GM21619 (cell line): ENCODE data around the gene WHRN.

ENCODE experiments used
- ATAC-seq: cut with Tn5 transposase; IDR thresholded peaks from one replicate; pipeline ENCODE4 v1.9.1; 2021; ENCODE audit not compliant: unreplicated experiment

Gene WHRN

GRCh38 chr9:114425126-114425525 is 80.1 kb downstream of the WHRN start:
- no peak for ATAC-seq

DNA sequence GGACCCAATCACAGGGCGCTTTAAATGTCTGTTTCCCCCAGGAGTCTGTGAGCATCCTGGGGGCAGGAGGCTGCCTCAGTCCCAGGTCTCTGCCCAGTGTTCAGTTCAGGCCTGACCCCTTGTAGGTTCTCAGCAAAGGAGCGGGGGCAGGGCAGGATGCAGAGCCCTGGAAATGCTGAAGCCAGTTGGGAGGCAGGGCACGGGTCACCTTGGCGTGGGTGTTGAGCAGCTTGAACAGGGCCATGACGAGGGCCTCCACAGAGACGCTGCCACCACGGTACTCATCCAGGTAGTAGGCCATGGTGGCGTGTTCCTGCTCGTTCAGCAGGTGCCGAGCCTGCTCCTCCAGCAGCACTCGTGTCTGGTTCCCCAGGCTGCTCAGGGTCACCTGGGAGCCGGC is 81.1 kb downstream of the WHRN start:
- no peak for ATAC-seq

DNA sequence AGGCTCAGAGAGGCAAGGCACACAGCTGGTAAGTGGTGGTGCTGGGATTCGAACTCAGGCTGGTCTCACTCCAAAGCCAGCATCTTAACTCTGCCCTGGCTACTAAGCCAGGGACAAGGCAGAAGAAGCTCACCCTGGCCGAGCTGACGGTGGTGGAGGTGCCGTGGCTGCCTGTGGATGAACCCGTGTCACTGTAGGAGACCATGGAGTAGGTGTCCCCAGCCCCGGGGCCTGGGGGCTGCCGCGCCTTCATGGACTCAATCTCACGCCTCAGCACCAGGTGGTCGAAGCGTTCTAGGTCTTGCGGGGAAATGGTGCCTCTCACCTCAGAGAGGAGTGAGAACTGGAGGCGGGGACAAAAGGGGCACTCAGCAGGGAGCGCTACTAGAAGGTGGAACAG is 82.1 kb downstream of the WHRN start:
- no peak for ATAC-seq

GRCh38 chr9:114421147-114421546 is 84.1 kb downstream of the WHRN start:
- ATAC-seq = no peak

DNA sequence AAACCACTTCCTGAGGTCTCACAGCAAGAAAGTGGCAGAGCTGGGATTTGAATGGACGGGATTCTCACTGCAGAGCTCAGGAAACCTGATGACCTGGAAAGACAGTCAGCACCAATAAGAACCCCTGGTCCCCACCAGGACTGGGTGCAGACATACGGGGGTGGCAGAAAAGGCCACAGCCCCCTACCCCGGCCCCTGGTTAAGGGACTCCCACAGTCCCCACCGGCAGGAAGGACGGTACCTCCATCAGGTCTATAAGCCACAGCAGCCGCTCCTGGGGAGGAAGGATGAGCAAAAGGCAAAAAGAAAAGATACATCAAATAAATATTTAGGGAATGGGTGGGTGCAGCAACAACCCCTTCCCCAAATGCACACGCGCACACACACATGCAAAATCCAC is 85.5 kb downstream of the WHRN start:
- no peak for ATAC-seq

DNA sequence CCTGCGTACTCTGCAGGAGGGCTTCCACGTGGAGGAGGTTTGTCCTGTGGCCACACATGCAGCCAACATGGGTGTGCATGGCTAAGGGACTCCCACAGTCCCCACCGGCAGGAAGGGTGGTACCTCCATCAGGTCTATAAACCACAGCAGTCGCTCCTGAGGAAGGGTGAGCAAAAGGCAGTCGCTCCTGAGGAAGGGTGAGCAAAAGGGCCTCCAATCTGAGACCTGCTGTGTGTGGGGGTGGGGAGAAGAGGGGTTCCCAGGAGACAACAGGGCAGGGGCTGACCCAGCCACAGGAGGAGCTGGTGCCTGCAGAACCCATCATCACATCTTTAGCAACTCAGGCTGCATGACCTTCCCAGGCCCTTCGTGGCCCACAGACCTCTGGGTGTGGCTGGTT is 87.2 kb downstream of the WHRN start:
- ATAC-seq = no peak

DNA sequence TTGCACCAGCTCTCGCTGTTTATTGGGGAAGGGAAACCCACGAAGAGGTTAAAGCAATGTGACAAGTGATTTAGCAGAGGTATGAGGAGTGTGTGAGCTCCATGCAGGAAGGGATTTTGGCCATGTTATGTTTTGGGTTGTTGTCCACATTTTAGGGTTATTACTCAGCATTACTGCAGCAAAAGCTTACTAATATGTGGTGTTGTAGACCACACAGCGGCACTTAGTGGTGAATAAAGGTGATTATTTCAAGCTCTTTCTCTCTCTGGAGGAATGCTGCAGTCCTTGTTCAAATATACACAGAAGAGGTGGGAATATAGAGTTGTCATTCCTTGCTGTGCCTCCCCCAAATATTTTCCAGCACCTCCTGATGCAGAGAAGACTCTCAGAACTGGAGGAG is 87.8 kb downstream of the WHRN start:
- no peak for ATAC-seq

GRCh38 chr9:114416906-114417305 is 88.4 kb downstream of the WHRN start:
- ATAC-seq = no peak

DNA sequence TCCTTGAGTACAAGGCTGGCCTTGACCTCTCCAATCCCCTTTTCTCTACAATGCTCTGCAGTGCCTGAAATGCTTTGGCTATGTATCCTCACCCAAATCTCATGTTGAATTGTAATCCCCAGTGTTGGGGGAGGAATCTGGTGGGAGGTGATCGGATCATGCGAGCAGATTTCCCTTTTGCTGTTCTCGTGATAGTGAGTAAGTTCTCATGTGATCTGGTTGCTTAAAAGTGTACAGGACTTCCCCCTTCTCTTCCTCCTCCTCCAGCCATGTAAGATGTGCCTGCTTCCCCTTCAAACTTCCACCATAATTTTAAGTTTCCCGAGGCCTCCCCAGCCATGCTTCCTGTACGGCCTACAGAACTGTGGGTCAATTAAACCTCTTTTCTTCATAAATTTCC is 89.0 kb downstream of the WHRN start:
- no peak for ATAC-seq

DNA sequence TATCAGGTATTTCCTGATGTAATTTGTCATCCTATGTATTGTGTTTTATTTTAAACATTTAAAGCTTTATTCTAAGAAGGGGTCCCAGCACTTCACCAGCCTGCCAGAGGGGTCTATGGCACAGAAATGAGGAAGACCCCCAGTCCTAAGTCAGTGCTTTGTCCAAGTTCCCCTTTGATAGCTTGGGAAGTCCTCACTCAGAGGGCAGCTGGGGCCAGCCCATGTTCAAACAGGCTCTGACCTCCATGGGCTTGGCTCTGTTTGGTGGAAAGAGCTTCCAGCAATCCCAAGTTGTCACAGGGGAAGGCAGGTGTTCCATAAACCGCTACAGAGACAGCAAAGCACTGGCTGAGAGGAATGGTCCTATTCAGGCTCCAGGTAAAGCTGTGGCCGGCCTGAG is 90.9 kb downstream of the WHRN start:
- ATAC-seq = no peak

GRCh38 chr9:114413861-114414301 is 91.4 kb downstream of the WHRN start:
- ATAC-seq = no peak

GRCh38 chr9:114412048-114412683 is 93.1 kb downstream of the WHRN start:
- no peak for ATAC-seq

DNA sequence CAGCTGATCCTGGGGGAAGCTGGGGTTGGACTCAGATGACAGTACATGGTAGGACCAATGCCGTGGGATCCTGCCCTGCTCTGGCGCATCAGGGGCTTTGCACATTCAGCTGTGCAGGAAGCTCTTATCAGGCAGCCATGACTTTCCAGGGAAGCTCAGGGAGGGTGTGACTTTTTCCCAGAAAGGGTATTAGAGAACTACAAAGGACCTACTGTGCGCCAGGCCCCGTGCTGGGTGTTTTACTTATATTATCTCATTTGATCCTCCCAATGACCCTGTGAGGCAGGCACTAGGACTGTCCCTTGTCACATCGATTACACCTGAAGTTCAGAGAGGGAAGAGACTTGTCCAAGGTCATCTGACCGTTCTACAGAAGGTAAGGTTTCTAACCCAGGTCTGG is 93.8 kb downstream of the WHRN start:
- ATAC-seq = no peak

DNA sequence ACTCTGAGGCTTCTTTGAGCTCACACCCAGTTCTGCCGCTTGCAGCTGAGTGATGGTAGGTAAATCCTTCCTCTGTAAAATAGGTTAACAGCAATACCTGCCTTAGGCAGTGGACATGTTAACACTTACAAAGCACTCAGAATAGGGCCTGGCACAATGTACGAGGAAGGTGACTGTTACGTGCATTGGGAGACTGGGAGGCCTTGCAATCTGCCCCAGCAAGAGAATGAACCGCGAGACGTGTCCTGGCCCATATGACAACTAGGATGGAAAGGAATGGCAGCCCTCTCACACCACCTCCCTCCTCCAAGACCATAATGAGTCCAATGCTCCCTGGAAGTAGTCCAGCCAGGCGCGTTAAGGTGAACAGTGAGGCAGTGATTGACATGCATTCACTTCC is 94.4 kb downstream of the WHRN start:
- no peak for ATAC-seq

DNA sequence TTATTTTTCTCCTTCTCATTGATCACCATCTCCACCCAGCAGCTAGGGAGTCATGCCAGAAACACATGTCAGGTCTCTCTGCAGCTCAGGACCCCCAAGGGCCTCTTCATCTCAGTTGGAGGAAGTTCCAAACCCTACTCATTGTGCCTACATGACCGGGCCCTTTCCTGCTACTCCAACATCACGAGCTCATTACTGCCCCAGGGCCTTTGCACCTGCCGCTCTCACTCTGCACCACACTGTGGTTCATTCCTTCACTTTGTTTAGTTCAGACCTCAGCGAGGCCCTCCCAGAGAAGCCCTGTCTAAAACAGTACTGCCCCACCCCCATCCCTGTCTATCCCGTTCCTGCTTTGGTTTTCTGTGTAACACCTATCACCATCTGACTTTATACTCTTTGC is 95.4 kb downstream of the WHRN start:
- ATAC-seq = no peak

DNA sequence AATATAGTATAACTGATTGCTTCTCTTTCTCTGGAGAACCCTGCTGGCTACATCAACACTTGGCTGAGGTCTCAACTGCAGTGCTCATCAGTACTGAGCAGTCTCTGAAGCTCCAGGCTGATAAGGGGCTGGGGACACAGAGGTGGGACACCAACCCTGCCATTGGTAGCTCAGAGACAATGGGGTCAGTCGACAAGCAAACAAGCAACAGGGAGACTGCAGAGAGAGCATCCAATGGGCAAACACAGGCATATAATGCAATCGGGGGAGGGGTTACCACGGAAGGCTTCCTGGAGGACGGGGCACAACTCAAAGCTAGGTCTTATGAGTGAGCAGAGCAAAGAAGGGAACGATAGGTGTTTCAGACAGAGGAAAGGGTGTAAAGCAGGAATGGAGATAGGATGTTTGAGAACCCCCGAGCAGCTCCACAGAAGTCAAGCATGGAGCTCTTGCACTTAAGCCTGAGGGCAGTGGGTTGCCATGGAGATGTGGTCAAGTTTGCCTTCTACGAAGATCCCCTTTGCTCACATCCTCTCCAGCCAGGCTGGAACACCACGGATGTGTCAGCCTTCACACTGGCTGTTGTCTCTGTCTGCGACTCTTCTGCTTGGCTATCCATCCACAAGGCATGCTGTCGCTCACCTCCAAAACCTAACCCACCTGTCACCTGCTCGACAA is 96.0 kb downstream of the WHRN start:
- no peak for ATAC-seq

DNA sequence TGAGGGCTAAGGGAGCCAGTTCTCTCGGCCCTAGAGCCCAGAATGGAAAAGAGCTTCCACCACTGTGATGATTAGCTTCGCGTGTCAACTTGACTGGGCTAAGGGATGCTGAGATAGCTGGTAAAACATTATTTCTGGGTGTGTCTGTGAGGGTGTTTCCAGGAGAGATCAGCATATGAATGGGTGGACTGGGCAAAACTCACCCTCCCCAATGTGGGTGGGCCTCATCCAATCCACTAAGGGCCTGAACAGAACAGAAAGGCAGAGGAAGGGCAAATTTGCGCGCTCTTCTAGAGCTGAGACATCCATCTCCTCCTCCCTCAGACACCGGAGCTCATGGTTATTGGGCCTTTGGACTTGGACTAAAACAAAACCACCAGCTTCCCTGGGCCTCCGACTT is 96.6 kb downstream of the WHRN start:
- ATAC-seq = no peak

DNA sequence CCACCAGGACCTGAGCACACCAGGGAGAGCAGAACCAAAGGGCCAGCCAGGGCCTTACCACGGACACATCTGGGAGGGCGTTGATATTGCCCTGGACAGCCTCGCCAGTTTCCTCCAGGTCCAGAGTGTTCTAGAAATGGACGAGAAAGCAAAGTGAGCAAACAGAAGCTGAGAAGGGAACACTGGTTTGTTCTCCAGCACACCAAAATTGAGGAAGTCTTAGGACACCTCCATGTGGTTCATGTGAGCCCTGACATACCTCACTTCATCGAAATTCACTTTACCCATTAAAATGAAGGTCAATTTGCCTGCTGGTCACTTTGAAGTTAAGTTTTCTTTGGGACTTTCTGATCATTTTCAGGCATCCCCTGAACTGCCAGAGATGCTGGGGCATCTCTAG is 97.4 kb downstream of the WHRN start:
- ATAC-seq = no peak

DNA sequence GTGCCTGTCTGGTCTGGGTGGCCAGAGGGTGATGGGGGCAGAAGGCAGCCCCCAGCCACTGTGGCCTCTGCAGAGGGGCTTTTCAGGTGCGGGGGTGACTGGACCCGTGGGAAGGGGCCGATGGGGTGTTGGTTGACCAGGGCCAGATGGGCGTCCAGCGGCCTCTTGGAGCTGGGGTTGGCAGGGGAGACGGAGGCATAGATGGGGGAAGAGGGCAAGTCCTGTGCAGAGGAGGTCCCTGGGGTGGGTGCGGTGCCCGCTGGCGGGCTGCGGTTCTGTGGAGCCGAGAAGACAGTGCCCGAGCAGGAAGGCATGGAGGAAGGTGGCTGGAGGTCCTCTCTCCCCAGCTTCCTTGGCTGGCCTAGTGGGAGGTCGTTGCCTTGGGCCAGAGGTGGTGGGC is 98.8 kb downstream of the WHRN start:
- ATAC-seq = no peak

GRCh38 chr9:114405294-114406034 is 99.8 kb downstream of the WHRN start:
- ATAC-seq = peak; percentile 94

- no peak for ATAC-seq
Measured at GRCh38 chr9:114404531-114404930, 100.7 kb downstream of the WHRN start.

DNA sequence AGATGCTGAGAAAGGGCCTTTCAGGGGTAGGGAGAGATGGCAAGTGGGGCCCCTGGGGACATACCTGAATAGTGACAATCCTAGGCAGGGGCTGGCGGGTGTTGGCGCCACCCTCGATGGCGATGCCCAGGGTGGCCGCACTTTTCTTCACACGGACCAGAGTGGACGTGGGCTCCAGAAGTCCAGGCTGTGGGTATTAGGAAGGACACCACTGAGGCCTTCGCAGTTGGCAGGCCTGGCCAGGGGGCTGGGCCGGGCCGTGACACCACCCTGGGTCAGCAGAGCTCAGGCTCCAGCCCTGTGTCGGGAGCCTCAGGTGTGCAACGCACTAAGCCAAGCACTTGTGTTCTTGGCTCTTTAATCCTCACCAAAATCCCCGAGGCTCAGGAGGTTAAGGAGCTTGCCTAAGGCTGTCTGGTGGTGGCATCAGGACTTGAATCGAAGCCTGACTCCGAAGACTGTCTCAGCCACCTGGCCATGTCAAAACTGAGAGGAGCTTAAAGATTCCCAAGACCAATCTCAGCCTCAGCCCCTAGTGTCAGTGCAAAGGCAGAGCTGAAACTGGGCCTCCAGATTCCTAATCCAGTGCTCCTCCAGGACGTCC is 102.0 kb downstream of the WHRN start:
- ATAC-seq = no peak
